DLD1 (cell line): ENCODE results near the gene EGF.
"Not testable (repeated sequence)": the region's sequence is repeated elsewhere in the genome, so short reads cannot be mapped to it uniquely, and the experiment has no call there.

Experiments used
- in situ Hi-C: cut with HindIII; loops from 2 replicates; pipeline ENCODE4 v1.10.0; 2017; ENCODE audit warnings: low sequenced_read_pairs

The EGF gene

DNA sequence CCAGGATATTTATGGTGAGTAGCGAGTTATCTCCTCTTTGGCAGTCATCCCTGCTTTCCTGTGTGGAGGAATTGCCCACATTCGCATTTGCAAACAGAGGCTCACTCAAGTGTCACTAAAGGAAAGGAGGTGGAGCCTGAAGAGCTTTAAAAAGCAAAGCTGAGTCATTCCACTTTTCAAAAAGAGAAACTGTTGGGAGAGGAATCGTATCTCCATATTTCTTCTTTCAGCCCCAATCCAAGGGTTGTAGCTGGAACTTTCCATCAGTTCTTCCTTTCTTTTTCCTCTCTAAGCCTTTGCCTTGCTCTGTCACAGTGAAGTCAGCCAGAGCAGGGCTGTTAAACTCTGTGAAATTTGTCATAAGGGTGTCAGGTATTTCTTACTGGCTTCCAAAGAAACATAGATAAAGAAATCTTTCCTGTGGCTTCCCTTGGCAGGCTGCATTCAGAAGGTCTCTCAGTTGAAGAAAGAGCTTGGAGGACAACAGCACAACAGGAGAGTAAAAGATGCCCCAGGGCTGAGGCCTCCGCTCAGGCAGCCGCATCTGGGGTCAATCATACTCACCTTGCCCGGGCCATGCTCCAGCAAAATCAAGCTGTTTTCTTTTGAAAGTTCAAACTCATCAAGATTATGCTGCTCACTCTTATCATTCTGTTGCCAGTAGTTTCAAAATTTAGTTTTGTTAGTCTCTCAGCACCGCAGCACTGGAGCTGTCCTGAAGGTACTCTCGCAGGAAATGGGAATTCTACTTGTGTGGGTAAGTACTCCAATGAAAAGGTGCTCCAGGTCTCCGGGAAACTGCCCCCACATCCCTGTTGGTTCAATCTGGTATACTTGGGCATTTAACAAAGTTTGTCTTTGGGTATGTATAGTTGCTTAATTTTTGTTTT, at the start of gene EGF:
Gene EGF, plus strand, starts transcription at position 178 of the 890 bp plus-strand sequence. Its CDS starts 453 bp downstream, at position 631.
- in situ Hi-C loops = no loop called here

DNA sequence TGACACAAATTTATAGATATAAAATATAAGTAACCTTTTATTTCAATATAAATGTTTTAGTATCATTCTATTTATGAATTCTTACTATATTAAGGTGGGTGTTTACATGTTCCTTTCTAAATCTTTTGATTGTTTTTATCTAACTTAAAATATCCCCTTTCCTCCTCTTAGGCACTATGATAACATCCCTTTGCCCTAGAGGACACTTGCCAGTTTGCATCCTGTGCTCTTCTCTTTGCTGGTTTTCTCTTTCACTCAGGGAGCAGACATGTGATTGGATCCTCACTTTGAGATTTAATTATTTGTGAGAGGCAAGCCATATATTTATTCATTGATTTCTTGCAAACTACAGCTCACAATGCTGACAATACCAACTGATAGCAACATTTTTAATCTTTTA, 48.5 kb upstream of the EGF start:
- in situ Hi-C loops = no loop called here

DNA sequence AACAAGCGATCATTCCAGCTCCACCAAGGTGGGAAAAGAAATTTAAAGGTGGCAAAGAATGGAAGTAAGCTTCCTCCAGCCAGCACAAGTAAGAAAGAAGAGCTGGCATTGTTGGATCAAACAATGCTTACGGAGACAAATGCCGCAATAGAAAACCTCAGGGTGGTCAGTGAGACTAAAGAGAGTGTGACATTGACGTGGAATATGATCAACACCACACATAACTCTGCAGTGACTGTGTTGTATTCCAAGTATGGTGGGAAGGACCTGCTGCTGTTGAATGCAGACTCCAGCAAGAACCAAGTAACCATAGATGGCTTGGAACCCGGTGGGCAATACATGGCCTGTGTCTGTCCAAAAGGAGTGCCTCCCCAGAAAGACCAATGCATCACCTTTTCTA, 42.6 kb upstream of the EGF start:
- in situ Hi-C loops = no loop called here

DNA sequence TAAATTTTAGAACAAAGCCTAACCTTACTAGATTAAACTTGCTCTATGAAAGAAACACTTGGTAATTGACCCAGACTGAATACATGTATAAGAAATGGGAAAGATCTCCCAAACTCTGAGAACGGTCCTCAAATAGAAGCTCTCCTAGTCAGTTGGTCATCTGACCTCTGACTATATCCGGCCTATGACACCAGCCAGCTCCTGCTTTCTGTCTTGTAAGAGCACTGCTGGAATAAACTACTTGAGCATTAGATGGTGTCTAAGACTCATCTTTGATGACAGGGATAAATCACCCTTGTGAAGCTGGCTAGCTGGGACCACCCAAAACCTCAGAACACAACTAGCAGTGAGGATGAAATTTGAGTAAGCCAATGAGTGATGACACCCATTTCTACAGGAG, 40.6 kb upstream of the EGF start:
- in situ Hi-C loops = no loop called here

DNA sequence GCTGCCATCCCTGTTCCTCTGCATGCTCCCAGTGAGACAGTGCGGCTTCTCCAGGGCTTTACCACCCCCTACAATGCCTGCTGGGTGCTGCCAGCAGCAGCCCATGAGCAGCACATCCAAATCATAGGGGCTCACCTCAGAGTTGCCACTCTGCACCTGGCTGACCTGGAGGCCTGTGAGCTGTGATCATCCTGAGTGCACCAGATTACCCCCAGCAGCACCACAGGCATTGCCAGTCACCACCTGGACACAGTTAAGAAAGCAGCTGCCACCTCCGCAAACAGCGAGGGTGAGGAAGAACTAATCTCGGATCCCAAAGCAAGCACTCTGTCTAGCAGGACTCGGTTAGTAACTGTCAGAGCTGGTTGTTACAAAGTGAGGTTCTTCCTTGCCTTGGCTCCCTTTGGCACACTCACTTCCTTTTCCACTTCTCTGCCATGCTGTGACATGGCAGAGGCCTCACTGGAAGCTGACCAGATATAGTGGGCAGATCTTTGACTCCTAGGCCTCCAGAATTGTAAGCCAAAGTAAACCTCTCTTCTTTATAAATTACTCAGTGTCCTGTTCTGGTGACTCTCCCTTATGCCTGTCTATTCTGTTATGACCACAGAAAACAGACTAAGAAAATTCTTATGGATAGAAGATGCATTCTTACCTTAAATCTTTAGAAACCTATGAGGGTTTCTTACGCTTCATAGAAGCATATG, 39.6 kb upstream of the EGF start:
- in situ Hi-C loops = no loop called here

DNA sequence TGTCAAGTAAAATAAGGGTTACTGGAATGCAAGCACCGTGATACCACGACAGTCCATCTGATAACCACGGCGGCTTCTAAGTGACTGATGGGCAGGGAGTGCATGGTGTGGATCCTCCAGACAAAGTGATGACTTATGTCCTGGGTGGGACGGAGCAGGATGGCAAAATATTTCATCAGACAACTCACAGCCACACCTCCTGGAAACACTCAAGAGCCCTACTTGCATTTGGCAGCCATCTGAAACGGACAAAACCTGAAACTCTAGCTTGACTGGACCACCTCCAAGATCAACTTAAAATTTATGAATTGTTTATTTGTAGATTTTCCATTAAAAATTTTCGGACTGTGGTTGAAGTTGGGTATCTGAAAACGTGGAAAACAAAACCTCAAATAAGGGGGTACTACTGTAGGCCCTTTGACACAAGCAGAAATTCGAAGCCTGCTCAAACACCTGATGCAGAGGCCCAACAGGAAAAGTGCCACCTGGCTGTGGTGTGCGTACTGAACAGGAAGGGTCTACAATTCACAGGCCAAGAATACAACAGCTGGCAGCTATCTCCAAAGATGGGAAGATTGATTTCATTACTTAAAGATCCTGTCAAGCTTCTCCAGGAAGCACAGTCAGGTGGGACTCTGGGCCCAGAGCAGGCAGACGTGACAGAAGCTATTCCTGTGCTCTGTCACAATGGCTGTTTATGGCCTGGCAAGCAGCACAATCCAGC, 38.7 kb upstream of the EGF start:
- in situ Hi-C loops = no loop called here

DNA sequence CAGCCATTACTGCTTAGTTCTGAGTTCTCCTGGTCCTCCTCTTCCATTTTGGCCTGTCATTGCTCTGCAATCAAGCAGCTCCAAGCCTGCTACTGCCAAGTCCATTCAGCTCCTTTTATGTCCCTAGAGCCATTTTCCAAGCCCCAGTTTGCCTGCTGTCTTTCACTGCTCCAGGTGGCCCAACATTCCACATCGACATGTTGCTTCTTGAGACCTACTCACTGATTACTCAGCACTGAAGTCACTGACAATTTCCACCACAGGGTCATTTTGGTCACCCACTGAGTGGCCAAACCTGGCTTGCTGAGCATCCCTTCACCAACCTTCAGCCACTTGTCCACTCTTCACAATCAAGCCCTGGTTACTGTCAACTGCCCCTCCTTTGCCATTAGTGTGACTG, 37.6 kb upstream of the EGF start:
- in situ Hi-C loops = no loop called here

DNA sequence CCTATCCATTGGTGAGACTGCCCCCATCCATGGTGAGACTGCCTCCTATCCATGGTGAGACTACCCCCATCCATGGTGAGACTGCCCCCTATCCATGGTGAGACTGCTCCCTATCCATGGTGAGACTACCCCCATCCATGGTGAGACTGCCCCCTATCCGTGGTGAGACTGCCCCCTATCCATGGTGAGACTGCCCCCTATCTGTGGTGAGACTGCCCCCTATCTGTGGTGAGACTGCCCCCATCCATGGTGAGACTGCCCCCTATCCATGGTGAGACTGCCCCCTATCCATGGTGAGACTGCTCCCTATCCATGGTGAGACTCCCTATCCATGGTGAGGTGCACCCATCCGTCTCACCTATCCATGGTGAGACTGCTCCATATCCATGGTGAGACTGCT, 37.1 kb upstream of the EGF start:
- in situ Hi-C loops = not testable (repeated sequence)

DNA sequence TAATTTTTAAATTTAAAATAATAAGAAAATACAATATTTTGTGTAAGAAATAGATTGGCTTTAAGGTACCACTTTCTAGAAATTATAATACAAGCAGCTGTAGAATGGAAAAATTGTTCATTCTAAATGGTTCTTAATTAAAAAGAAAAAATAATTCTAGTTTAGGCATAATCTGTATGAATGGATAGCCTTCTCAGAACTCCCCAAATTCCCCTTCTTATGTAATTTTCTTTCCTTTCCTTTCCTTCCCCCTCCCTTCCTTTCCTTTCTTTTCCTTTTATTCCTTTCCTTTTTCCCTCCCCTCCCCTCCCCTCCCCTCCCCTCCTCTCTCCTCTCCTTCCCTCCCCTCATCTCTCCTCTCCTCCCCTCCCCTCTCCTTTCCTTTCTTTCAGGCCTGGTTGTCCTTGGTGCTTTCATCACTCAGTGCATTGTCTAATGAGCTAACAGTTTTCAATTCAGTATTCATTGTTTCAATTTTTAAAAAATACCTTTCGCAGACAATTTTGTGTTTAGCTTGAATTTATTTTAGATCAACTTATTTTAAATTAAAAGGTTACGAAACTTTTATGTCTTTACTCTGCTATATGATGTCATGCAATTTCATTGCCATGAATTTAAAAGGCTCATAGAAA, 35.9 kb upstream of the EGF start:
- in situ Hi-C loops = no loop called here

DNA sequence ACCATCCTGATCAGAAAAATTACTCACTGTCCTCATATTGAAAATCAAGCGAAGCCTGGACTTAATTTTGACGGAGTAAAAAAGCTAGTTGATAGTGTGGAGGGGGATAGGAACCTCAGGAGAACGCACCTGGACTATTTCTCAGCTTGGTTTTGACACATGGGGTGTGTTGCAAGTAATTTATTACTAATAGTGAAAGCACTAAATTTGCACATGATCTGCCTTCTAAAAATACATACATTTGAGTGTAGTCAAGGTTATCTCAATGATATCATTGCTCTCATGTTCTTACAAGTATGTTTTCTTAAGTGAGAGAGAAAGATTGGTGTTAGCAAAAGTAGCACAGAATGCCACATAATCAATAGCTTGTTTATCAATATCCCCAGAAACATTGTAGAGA, 35.3 kb upstream of the EGF start:
- in situ Hi-C loops = no loop called here

DNA sequence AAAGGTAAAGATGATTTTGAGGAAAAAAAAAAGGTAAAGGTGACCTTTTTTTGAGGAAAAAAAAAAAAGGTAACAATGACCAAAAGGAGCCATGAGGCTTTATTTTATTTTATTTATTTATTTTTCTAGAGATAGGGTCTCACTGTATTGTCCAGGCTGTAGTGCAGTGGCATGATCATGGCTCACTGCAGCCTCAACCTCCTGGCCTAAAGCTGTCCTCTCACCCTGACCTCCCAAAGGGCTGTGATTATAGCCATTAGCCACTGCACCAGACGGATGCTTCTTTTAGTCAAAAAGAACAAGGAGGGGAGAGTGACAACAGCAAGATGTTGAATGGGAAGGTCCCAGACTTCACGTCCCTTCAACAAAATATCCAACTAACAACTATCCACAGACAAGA, 34.3 kb upstream of the EGF start:
- in situ Hi-C loops = no loop called here

DNA sequence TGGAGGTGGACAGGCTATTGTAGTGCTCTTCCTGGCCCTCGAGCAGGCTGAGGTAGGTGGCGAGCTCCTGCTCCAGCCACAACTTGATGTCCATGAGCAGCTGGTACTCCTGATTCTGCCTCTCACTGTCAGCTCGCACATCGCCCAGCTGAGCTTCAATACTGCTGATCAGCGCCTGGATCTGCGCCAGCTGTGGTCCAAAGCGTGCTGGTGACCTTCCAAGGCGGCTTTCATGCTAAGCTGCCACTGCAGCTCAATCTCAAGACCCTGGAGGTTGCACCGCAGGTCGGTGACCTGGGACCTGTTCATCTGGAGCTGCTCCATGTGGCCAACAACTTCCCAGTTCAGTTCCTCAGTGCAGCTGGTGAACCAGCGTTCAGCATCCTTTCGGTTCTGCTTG, 33.6 kb upstream of the EGF start:
- in situ Hi-C loops = no loop called here

DNA sequence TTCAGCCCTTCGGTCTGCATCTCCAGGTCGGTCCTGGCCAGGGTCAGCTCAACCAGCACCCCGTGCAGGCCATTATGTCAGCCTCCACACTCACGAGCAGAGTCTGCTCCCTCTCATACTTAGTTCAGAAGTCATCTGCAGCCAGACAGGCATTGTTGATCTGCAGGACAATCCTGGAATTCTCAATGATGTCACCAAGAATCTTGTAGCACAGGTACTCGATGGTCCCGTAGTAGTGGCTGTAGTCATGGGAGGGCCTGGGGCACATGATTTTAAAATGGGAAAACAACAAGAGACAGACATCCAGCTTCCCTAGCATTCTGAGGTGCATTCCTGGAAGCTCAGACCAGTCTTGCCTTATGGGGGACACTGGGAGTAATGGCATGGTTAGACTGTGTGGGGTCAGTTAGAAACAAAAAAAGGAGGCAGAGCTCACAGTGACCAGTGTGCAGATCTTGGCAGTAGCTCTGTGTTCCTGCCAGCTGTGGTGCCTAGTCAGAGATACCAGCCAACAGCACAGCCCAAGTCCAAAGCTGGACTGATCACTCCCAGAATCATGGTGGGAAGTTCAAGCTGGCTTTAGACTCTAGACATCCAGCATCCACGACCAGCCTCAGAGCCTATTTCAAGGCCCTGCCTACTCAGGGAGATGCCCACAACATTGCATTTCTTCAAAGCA, 32.9 kb upstream of the EGF start:
- in situ Hi-C loops = no loop called here

DNA sequence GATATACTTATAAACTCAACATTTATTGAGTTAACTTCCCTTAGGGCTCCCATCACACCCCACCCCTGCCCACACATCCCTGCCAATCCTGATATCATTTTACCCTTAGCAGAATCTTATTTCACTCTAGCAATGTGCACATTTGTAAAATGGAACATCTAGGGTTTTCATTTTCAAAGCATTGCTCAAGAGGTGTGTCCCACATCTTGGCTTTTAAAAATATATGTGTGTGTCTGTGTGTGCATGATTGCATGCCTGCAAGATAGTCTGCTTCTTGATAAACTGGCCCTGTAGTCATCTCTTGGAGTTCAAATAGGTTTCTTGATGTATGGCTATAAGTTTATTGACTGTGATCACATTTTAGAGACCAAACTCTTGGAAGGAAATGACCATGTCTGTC, 26.4 kb upstream of the EGF start:
- in situ Hi-C loops = no loop called here

DNA sequence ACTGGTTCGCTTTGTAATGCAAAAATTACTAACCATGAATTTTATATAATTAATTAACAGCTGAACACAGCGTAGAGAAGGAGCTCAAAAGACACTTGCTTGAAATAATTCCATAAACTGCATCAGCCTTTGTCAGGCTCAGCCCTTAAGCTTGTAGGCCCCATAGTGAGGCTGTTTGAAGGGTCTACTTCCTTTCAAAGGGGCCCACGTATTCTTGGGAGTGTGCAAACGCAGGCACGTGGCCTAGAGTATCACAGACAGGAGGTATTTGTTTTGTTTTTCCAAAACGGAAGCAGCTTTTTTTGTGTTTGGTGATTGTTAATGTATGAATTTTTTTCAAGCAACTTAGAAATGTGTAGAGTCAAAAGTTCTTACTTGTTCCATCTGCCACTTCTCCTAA, 25.6 kb upstream of the EGF start:
- in situ Hi-C loops = no loop called here

DNA sequence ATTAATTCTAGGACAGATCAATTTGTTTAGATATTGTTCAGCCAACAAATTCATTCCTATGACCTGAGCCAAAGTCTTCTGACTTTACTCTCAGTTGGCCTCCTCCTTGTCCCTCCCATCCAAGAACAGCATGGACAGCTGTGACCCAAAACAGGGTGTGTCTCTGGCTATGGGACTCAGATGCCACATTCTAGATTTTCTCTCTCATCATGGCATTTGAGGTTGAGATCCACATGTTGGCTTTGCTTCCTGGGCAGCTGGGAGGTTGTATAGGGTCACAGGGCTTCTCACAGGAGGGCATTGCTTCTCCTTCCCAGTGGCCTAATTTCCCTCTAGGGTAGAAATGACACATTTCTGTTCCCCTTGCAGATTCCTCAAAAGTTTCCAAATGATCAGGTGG, 22.6 kb upstream of the EGF start:
- in situ Hi-C loops = no loop called here

DNA sequence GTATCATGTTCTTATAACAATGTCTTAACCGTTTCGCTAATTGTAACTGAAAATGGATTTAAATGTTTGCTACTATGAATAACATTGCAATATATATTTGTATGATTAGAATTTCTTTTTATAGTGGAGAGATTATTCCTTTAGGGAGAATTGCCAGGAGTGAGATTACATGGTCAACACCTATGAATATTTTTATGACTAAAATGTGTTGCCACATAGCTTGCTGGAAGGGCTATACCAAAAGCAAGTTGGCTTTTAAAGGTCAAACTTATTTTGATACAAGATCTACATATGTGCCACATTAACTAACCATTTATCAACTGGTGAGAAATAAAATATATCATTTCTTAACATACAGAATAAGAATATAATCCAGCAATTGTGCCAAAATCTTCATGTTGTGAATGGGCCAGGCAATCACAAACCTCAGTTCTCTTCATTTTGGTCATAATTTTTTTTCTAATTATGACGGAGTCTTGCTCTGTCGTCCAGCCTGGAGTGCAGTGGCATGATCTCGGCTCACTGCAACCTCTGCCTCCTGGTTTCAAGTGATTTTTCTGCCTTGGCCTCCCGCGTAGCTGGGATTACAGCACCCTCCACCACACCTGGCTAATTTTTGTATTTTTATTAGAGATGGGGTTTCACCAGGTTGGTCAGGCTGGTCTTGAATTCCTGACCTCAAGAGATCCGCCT, 10.0 kb upstream of the EGF start:
- in situ Hi-C loops = no loop called here

DNA sequence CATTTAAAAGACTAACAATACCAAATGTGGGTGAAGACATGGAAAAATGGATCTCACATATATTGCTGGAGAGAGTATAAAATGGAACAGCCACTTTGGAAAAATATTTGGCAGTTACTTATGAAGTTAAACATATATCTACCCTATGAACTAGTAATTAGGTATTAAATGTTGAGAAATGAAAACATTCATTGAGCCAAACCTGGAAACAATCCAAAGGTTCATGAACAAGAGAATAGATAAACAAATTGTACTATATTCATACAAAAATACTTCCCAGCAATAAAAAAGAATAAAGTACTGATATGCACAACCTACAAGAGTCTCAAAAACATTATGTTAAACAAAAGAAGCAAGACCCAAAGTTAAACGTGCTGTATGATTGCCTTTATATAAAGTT, 4.0 kb upstream of the EGF start:
- in situ Hi-C loops = no loop called here

DNA sequence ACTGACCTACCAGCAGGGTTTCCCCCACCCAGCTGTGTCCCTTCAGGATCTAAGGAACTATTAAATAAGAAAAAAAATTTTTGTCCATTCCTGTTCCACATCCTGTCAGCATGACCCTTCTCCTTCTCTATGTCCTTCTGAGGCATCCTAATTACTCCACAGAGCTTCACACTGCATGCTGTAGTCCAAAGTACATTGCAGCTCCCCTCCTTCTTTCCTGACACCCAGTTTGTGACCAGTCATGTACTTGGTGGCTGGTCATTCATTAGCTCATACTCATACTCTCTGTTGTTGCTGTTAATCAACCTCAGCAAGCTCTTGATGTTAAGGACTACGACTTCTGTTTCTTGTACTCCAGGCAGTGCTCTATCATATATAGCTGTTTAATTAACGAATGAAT, 2.4 kb upstream of the EGF start:
- in situ Hi-C loops = no loop called here

DNA sequence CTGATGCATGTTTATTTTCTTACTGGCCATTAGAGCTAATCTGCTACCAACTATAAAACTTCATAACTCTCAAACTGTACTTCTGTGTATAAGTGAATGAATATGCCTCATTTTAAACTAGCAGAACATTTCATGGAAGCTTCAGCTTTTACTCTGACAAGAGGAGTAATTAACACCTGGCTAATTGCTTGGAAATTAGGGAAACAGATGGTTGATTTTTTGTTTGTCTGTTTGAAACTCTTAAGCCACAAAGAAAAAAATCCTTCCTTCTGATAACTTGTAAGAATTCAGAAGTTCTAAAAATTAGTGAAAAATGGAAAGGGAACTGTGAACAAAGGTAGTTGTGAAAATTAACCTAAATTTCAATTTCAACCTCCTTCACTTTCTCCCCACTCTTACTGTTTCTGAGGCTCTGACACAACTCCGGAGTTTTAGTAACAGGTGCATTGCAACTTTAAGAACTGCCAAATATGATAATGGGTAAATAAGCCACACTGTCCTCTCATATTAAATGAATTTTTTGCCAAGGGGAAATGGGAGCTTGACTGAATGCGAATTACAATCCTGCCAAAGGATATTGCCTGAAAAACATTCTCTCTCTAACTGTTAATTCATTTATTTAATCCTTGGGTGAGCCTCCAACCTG, 1.0 kb downstream of the EGF start:
- in situ Hi-C loops = no loop called here
